HepG2 (cell line): ENCODE results near the gene RGS10.

Experiments
- E2F1 ChIP-seq: sonication (generic); formaldehyde crosslinking; IDR thresholded peaks from 2 replicates; pipeline ENCODE4 v1.5.0; 2020; ENCODE audit warnings: missing genetic modification reagents
- RAD51 ChIP-seq: fragments of 450-650 bp; IDR thresholded peaks from 2 replicates; pipeline ENCODE4 v1.6.1; 2016; ENCODE audit warnings: borderline replicate concordance
- SP2 ChIP-seq: sonication (generic); formaldehyde crosslinking; IDR thresholded peaks from 2 replicates; pipeline ENCODE4 v1.5.1; 2020; ENCODE audit warnings: mild to moderate bottlenecking, missing genetic modification reagents
- ZNF777 ChIP-seq: sonication (generic); formaldehyde crosslinking; IDR thresholded peaks from 2 replicates; pipeline ENCODE4 v1.4.0; 2020; ENCODE audit warnings: missing genetic modification reagents
- TF ChIP-seq, protein P1 (sequence below): sonication (generic); formaldehyde crosslinking; IDR thresholded peaks from 2 replicates; pipeline ENCODE4 v1.8.0; 2022; ENCODE audit warnings: missing genetic modification reagents, mild to moderate bottlenecking, inconsistent platforms, borderline replicate concordance

- TF ChIP-seq SP2 (CRISPR knock-in tag) (no peak), RAD51 (no peak), ZNF777 (no peak), E2F1 (CRISPR knock-in tag) (no peak)
- TF ChIP-seq, protein P1, sequence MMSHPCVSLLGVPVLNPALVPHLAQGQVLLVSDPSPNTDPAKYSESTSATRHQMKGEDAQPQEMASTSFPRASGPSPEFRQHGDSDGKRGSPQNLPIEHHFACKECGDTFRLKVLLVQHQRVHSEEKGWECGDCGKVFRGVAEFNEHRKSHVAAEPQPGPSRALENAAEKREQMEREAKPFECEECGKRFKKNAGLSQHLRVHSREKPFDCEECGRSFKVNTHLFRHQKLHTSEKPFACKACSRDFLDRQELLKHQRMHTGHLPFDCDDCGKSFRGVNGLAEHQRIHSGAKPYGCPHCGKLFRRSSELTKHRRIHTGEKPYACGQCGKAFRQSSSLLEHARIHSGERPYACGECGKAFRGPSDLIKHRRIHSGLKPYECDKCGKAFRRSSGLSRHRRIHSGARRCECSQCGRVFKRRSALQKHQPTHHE (CRISPR knock-in tag) = no peak
Observed at GRCh38 chr10:119470920-119471702, 71.4 kb downstream of the RGS10 start.
